ENCODE results near the gene AQP12A. TPM values are rescaled to one million over a fixed set of nuclear protein-coding genes. Genes with fewer than 3 reads are reported as not detected.

Gene AQP12A
- total RNA-seq, 4 donors from 2014 or later = not detected

GRCh38 chr2:240727439-240727838 is 35.8 kb downstream of the AQP12A start:
- no peak for DNase-seq
- WGBS, 2 donors = 71 to 87% methylated on average over 3 to 10 of the region's 14 CpGs
- no peak overlapping the region for H3K4me3 ChIP-seq

DNA sequence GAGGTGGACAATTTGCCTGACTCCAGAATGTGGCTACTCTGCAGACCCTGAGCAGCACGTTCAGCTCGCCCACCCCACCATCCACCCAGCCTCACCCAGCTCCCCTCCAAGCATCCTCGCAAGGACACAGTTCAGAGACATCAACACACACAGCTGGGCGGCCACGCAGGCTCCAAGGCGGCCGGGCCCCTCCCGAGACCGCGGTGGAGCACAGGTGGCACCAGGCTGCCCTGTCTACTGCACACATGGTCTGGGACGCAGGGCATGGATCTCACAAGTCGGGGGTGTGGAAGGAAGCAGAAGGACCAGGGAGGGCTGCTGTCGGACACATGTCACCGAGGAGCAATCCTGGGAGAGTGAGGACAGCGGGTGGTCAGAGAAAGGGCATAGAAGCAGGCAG is 36.2 kb downstream of the AQP12A start:
- Histone ChIP-seq H3K4me3 (no peak overlapping the region), H3K27ac (no peak overlapping the region), H3K9me3 (no peaks in the 10 kb centered on the region), H3K27me3 (peaks cover 0 to 48% (median 0%) of the 10 kb centered on the region in 4 donors), H3K4me1 (no peaks in the 10 kb centered on the region), H3K36me3 (no peaks in the 10 kb centered on the region)
- 83 to 88% methylated on average over 3 to 4 of the region's 15 CpGs for WGBS, 2 donors
- no peak for DNase-seq
- intact Hi-C loops (cut with DNase I) = no loop called here
- TF ChIP-seq POLR2A (IDR thresholded peaks at IDR 0.05) = no peak
- no peak for TF ChIP-seq CTCF (IDR thresholded peaks at IDR 0.05)

More at GRCh38 chr2:240727439-240727838, 35.8 kb downstream of the AQP12A start:
- no peaks in the 10 kb centered on the region for H3K9me3 ChIP-seq
- no peaks in the 10 kb centered on the region for H3K4me1 ChIP-seq
- peaks cover 0 to 47% (median 0%) of the 10 kb centered on the region in 4 donors for H3K27me3 ChIP-seq
- TF ChIP-seq POLR2A (IDR thresholded peaks at IDR 0.05) = no peak
- TF ChIP-seq CTCF (IDR thresholded peaks at IDR 0.05) = no peak
- intact Hi-C loops (cut with DNase I) = no loop called here
- H3K36me3 ChIP-seq = no peaks in the 10 kb centered on the region
- H3K27ac ChIP-seq = no peak overlapping the region

DNA sequence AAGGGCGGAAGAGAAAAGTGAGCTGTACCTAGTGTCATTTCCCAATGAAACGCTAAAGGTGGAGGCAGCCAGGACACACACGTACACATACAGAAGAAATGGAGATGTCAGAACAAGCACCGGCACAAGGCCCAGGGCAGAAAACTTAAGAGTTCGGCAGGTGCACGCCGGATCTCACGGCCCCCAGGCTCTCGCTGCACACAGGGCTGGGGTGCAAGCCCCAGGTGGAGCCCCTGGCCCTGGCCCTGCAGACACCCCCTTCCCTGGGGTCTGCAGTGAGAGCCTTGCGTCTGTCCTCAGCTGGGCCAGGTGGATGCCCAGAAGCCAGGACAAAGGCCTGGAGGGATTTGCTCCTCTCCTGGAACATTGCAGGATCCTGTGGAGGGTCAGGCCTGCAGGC is 36.7 kb downstream of the AQP12A start:
- intact Hi-C loops (cut with DNase I) = no loop called here
- Histone ChIP-seq H3K9me3 (no peaks in the 10 kb centered on the region), H3K4me3 (no peak overlapping the region), H3K27ac (no peak overlapping the region), H3K4me1 (no peaks in the 10 kb centered on the region), H3K27me3 (peaks cover 0 to 51% (median 0%) of the 10 kb centered on the region in 4 donors), H3K36me3 (no peaks in the 10 kb centered on the region)
- no peak for TF ChIP-seq CTCF (IDR thresholded peaks at IDR 0.05)
- TF ChIP-seq POLR2A (IDR thresholded peaks at IDR 0.05) = no peak
- 74 to 86% methylated on average over 10 of the region's 10 CpGs for WGBS, 2 donors
- DNase-seq = no peak

DNA sequence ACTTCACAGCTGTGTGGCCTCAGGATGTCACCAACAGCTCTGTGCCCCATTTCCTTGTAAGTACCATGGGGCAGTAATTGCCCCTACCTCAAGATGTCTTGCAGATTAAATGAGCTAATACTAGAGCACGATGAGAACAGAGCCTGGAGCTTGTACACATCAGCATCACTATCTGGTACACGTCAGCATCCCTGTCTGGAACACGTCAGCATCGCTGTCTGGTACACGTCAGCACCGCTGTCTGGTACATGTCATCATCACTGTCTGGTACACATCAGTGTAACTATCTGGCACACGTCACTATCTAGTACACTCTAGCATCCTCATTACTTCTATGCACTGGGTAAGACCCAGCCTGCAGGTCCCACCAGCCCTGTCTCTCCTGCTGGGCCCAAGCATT is 37.2 kb downstream of the AQP12A start:
- Histone ChIP-seq H3K9me3 (no peaks in the 10 kb centered on the region), H3K27ac (no peak overlapping the region), H3K27me3 (peaks cover 0 to 55% (median 0%) of the 10 kb centered on the region in 4 donors), H3K36me3 (no peaks in the 10 kb centered on the region), H3K4me1 (no peaks in the 10 kb centered on the region), H3K4me3 (no peak overlapping the region)
- intact Hi-C loops (cut with DNase I) = no loop called here
- no peak for DNase-seq
- no peak for TF ChIP-seq POLR2A (IDR thresholded peaks at IDR 0.05)
- WGBS, 2 donors = 67 to 78% methylated on average over 7 of the region's 7 CpGs

DNA sequence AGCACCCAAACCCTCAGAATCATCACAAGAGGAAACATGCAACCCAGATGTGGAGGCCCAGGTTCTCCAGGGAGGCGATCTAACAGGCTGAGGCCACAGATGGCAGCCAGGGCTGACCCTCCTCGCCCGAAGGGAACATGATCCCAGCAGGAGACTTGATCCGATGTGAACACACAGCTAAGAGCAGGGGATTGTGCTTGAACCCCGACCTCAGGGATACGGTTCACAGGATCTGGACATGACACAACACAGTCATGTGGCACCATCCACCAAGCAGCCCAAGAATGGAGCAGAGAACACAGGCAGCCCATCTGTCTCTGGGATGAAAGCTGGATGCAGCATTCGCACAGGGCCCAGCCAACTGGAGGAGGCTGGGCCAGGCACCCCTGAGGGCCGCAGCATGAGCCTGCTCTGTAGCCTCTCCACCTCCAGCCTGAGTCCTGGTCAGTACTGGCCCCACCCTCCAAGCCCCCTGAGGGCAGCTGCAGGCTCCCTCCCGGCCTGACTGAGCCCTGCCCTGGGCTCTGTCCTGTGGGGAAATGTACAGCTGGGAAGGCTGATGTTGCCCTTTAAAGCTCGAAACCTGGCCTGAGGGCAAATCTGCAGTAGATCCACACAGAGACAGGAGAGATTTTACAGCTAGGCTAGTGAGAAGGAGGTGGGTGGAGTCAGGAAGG is 39.0 kb downstream of the AQP12A start:
- Histone ChIP-seq H3K4me1 (no peaks in the 10 kb centered on the region), H3K9me3 (no peaks in the 10 kb centered on the region), H3K27ac (no peak overlapping the region), H3K36me3 (no peaks in the 10 kb centered on the region), H3K27me3 (peaks cover 0 to 69% (median 0%) of the 10 kb centered on the region in 4 donors), H3K4me3 (no peak overlapping the region)
- DNase-seq = no peak
- intact Hi-C loops (cut with DNase I) = no loop called here
- no peak for TF ChIP-seq POLR2A (IDR thresholded peaks at IDR 0.05)
- TF ChIP-seq CTCF (IDR thresholded peaks at IDR 0.05) = no peak
- 58 to 66% methylated on average over 3 to 4 of the region's 10 CpGs for WGBS, 2 donors
